ENCODE measurements around the gene EML6.

DNA sequence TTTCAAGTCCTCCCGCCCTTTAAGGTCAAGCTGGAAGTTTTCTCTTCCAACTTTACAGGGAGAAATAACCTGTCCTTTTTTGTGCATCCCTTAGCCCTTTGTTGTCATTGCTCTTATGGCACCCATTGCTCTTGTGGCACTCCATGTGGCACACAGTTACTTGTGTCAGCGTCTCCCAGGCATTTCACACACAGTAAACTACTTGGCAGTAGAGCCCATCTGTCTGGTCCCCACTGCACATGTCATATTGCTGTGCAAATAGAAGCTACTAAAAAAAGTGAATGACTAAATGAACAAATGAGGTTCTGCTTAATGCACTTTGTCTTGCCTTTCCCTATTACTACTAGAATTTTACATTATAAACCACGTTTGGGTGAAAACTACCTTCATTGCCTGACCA is 149.3 kb downstream of the EML6 start:
- TF ChIP-seq POLR2AphosphoS5 (IDR thresholded peaks at IDR 0.05; ENCODE audit: low read depth), result no peak
- TF ChIP-seq EZH2 (IDR thresholded peaks at IDR 0.05; ENCODE audit: low read depth, unreplicated experiment), result no peak

Data from GM23338 (cell line).